Stimulated activated CD8-positive, alpha-beta memory T cell treated with anti-CD3 and anti-CD28 coated beads, Interleukin-4, amount 100 ng/mL, for 24 hours (primary cell): ENCODE data around the gene KIF5C.
A peak's percentile ranks its signal among the peaks of the same experiment; 100 is the strongest.

Source experiments
- DNase-seq: peaks from one replicate; pipeline ENCODE4 v3.0.0-alpha.2; 2020; ENCODE audit warnings: low read depth

KIF5C gene

GRCh38 chr2:148926291-148926961, 51.4 kb downstream of the KIF5C start:
- DNase-seq, result peak; percentile 30

GRCh38 chr2:148926981-148927401, 52.0 kb downstream of the KIF5C start:
- no peak for DNase-seq

GRCh38 chr2:148928395-148928794, 53.4 kb downstream of the KIF5C start:
- no peak for DNase-seq

GRCh38 chr2:148930046-148930775, 55.2 kb downstream of the KIF5C start:
- no peak for DNase-seq

- no peak for DNase-seq
Observed at GRCh38 chr2:148932536-148932935, 57.5 kb downstream of the KIF5C start.

GRCh38 chr2:148933456-148933855, 58.4 kb downstream of the KIF5C start:
- no peak for DNase-seq

GRCh38 chr2:148935791-148936190, 60.8 kb downstream of the KIF5C start:
- no peak for DNase-seq

GRCh38 chr2:148936857-148937450, 61.9 kb downstream of the KIF5C start:
- DNase-seq, result no peak

GRCh38 chr2:148939271-148939670, 64.2 kb downstream of the KIF5C start:
- DNase-seq, result no peak

GRCh38 chr2:148943097-148943496, 68.1 kb downstream of the KIF5C start:
- no peak for DNase-seq

GRCh38 chr2:148944536-148944935, 69.5 kb downstream of the KIF5C start:
- DNase-seq, result no peak

- DNase-seq, result no peak
Observed at GRCh38 chr2:148947299-148947698, 72.3 kb downstream of the KIF5C start.

- no peak for DNase-seq
Observed at GRCh38 chr2:148948868-148949267, 73.8 kb downstream of the KIF5C start.

GRCh38 chr2:148949348-148949747, 74.3 kb downstream of the KIF5C start:
- DNase-seq, result no peak

- DNase-seq, result no peak
Observed at GRCh38 chr2:148952621-148953020, 77.6 kb downstream of the KIF5C start.

- DNase-seq, result no peak
Observed at GRCh38 chr2:148953426-148953825, 78.4 kb downstream of the KIF5C start.

- no peak for DNase-seq
Observed at GRCh38 chr2:148954536-148954935, 79.5 kb downstream of the KIF5C start.

GRCh38 chr2:148955798-148956197, 80.8 kb downstream of the KIF5C start:
- DNase-seq, result no peak

- no peak for DNase-seq
Observed at GRCh38 chr2:148957023-148957422, 82.0 kb downstream of the KIF5C start.

- no peak for DNase-seq
Observed at GRCh38 chr2:148959745-148960144, 84.7 kb downstream of the KIF5C start.

GRCh38 chr2:148960483-148960882, 85.5 kb downstream of the KIF5C start:
- DNase-seq, result no peak

- no peak for DNase-seq
Observed at GRCh38 chr2:148963461-148963860, 88.4 kb downstream of the KIF5C start.
